HG03378 (cell line): Measurements from ENCODE around the gene PDE5A.
A peak's percentile ranks its signal among the peaks of the same experiment; 100 is the strongest.
"Not testable (repeated sequence)": the region's sequence is repeated elsewhere in the genome, so short reads cannot be mapped to it uniquely, and the experiment has no call there.

Experiments used
- ATAC-seq: cut with Tn5 transposase; IDR thresholded peaks from one replicate; pipeline ENCODE4 v1.9.1; 2021; ENCODE audit warnings: mild to moderate bottlenecking, moderate library complexity; ENCODE audit not compliant: unreplicated experiment

PDE5A gene

GRCh38 chr4:119628281-119629141, at the start of gene PDE5A:
Gene PDE5A, minus strand, starts transcription at chr4:119628804. Its CDS starts 133 bp downstream, at chr4:119628671.
- ATAC-seq, result peak; percentile 90

GRCh38 chr4:119676101-119676500, 47.5 kb upstream of the PDE5A start:
- no peak for ATAC-seq

- no peak for ATAC-seq
Measured at GRCh38 chr4:119675391-119675790, 46.8 kb upstream of the PDE5A start.

GRCh38 chr4:119672938-119673337, 44.3 kb upstream of the PDE5A start:
- no peak for ATAC-seq

- ATAC-seq, result no peak
Measured at GRCh38 chr4:119672086-119672485, 43.5 kb upstream of the PDE5A start.

GRCh38 chr4:119671205-119671604, 42.6 kb upstream of the PDE5A start:
- no peak for ATAC-seq

GRCh38 chr4:119667802-119668201, 39.2 kb upstream of the PDE5A start:
- no peak for ATAC-seq

GRCh38 chr4:119666653-119667091, 38.1 kb upstream of the PDE5A start:
- ATAC-seq, result no peak

GRCh38 chr4:119665752-119666151, 37.1 kb upstream of the PDE5A start:
- ATAC-seq, result no peak

- no peak for ATAC-seq
Measured at GRCh38 chr4:119664168-119664907, 35.7 kb upstream of the PDE5A start.

GRCh38 chr4:119663160-119663788, 34.7 kb upstream of the PDE5A start:
- ATAC-seq, result no peak

- ATAC-seq, result not testable (repeated sequence)
Measured at GRCh38 chr4:119662612-119663011, 34.0 kb upstream of the PDE5A start.

GRCh38 chr4:119661231-119661630, 32.6 kb upstream of the PDE5A start:
- no peak for ATAC-seq

- ATAC-seq, result no peak
Measured at GRCh38 chr4:119659576-119659975, 31.0 kb upstream of the PDE5A start.

GRCh38 chr4:119657111-119657611, 28.6 kb upstream of the PDE5A start:
- no peak for ATAC-seq

GRCh38 chr4:119656342-119656741, 27.7 kb upstream of the PDE5A start:
- no peak for ATAC-seq

GRCh38 chr4:119655111-119655837, 26.7 kb upstream of the PDE5A start:
- ATAC-seq, result no peak

GRCh38 chr4:119653990-119654389, 25.4 kb upstream of the PDE5A start:
- no peak for ATAC-seq

- ATAC-seq, result no peak
Measured at GRCh38 chr4:119652998-119653397, 24.4 kb upstream of the PDE5A start.

GRCh38 chr4:119648398-119648797, 19.8 kb upstream of the PDE5A start:
- ATAC-seq, result no peak

GRCh38 chr4:119647558-119647957, 19.0 kb upstream of the PDE5A start:
- ATAC-seq, result no peak
